Activated B cell treated with CpG ODN at 0.5 μM for 24 hours (primary cell): ENCODE measurements around the gene PPP1R3A. TPM values are rescaled to one million over a fixed set of nuclear protein-coding genes. Genes with fewer than 3 reads are reported as not detected.

Experiments used
- ATAC-seq: fragments of 200-7000 bp; cut with Tn5 transposase; one replicate; pipeline ENCODE4 v1.10.0; 2021; ENCODE audit warnings: low read depth, mild to moderate bottlenecking, moderate library complexity
- CTCF ChIA-PET: fragments of 350-600 bp; sonication (Branson Sonifier 250); formaldehyde crosslinking; loops from one replicate; lab custom pipeline; 2021; ENCODE audit warnings: antibody characterized with exemption; lab: Charles Lee
- POLR2A ChIA-PET: fragments of 350-600 bp; sonication (Branson Sonifier 250); formaldehyde crosslinking; loops from one replicate; lab custom pipeline; 2021; ENCODE audit warnings: antibody characterized with exemption; lab: Charles Lee
- DNase-seq: peaks from one replicate; pipeline ENCODE4 v3.0.0; 2022
- H3K27ac Mint-ChIP-seq: one replicate; pipeline ENCODE4 v1.8.0; 2020; ENCODE audit warnings: mixed read lengths
- H3K27me3 Mint-ChIP-seq: one replicate; pipeline ENCODE4 v1.8.0; 2021; ENCODE audit warnings: mixed read lengths
- H3K36me3 Mint-ChIP-seq: one replicate; pipeline ENCODE4 v1.8.0; 2021; ENCODE audit warnings: low read depth, mixed read lengths
- H3K4me1 Mint-ChIP-seq: one replicate; pipeline ENCODE4 v1.8.0; 2021; ENCODE audit warnings: mixed read lengths
- H3K4me3 Mint-ChIP-seq: one replicate; pipeline ENCODE4 v1.8.0; 2020; ENCODE audit warnings: mild to moderate bottlenecking, mixed read lengths
- H3K9me3 Mint-ChIP-seq: one replicate; pipeline ENCODE4 v1.8.0; 2020; ENCODE audit warnings: mixed read lengths
- intact Hi-C: fragments of 100-400 bp; cut with micrococcal nuclease; formaldehyde crosslinking; loops from one replicate; pipeline ENCODE4 v1.15.1; 2024
- total RNA-seq: library from RNA; stranded (reverse); gene quantifications from 2 replicates; pipeline ENCODE4 v1.2.3, GENCODE V29; 2022
- TF ChIP-seq, protein P1 (sequence below): fragments of 200-600 bp; IDR thresholded peaks from one replicate; pipeline ENCODE4 v1.8.0; 2022; ENCODE audit warnings: antibody characterized with exemption, mild to moderate bottlenecking

PPP1R3A gene
- total RNA-seq, 1 donor from 2014 or later, result not detected

DNA sequence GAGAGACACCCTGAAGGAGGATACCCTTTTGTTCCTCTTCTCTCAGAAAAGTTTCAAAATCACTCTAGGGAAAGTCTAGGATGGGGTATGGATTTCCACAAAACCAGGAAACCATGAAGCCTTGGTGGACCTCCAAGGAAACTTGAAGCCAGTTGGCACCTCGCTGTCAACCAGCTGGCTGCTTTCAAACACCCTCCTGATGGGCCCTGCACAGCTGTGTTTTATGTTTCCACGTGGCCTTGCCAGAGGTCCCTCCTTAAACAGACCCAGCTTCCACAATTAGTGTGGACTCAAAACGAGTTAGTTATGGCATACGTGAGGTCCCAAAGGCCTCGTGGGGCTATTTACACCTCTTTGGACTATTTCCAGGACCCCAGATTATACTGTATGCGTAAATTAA lies 5.9 kb downstream of the PPP1R3A start:
- Mint-ChIP-seq H3K27me3 (no peaks in the 10 kb centered on the region), H3K27ac (no peak overlapping the region), H3K36me3 (no peaks in the 10 kb centered on the region), H3K4me3 (no peak overlapping the region), H3K4me1 (no peaks in the 10 kb centered on the region), H3K9me3 (peaks cover 2% of the 10 kb centered on the region)
- ChIA-PET CTCF (no interaction called here), POLR2A (no interaction called here)
- ATAC-seq (no peak), DNase-seq (no peak)
- intact Hi-C loops, result no loop called here
- TF ChIP-seq, protein P1, sequence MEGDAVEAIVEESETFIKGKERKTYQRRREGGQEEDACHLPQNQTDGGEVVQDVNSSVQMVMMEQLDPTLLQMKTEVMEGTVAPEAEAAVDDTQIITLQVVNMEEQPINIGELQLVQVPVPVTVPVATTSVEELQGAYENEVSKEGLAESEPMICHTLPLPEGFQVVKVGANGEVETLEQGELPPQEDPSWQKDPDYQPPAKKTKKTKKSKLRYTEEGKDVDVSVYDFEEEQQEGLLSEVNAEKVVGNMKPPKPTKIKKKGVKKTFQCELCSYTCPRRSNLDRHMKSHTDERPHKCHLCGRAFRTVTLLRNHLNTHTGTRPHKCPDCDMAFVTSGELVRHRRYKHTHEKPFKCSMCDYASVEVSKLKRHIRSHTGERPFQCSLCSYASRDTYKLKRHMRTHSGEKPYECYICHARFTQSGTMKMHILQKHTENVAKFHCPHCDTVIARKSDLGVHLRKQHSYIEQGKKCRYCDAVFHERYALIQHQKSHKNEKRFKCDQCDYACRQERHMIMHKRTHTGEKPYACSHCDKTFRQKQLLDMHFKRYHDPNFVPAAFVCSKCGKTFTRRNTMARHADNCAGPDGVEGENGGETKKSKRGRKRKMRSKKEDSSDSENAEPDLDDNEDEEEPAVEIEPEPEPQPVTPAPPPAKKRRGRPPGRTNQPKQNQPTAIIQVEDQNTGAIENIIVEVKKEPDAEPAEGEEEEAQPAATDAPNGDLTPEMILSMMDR, result no peak

DNA sequence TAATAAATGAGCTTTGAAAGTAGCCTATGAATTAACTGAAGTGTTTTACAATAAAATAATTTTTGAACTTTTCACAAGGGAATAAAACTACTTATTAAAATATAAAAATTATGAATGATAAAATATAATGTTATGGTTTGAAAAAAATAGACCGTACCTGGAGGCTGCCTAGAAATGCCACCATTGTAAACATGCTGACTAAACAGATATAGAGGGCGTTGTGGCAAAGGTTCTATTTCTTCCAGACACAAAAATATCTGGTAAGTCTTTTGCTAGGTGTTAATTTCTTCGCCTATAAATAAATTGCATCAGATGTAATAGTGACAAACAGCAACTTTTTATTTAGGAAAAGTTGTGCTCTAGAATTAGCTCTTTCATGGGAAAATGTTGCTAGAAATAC lies 11.2 kb downstream of the PPP1R3A start:
- ChIA-PET CTCF (no interaction called here), POLR2A (no interaction called here)
- Mint-ChIP-seq H3K36me3 (no peaks in the 10 kb centered on the region), H3K9me3 (peaks cover 2% of the 10 kb centered on the region), H3K27ac (no peak overlapping the region), H3K4me1 (no peaks in the 10 kb centered on the region), H3K27me3 (no peaks in the 10 kb centered on the region), H3K4me3 (no peak overlapping the region)
- intact Hi-C loops, result no loop called here
- ATAC-seq (no peak), DNase-seq (no peak)
- TF ChIP-seq, protein P1, result no peak

DNA sequence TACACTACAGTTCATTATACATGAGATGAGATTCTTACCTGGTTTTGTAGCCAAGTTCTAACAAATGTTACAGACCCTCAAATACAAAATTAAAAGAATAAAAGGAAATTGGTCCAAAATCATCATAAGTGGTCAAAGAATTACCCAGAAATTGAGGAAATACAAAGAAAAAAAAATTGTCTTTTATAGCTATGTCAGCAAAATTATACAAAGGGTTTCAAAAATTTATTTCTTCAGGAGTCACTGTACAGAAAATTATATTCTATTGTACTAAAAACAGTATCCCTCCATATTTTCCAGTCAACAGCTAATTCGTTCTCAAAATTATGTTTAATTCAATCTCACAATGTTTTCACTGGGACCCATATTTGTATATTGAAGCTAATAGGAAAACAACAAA lies 14.3 kb downstream of the PPP1R3A start:
- DNase-seq (no peak), ATAC-seq (no peak)
- Mint-ChIP-seq H3K36me3 (no peaks in the 10 kb centered on the region), H3K9me3 (no peaks in the 10 kb centered on the region), H3K27ac (no peak overlapping the region), H3K4me1 (no peaks in the 10 kb centered on the region), H3K4me3 (no peak overlapping the region), H3K27me3 (no peaks in the 10 kb centered on the region)
- TF ChIP-seq, protein P1, result no peak
- intact Hi-C loops, result no loop called here
- POLR2A ChIA-PET, result no interaction called here
- CTCF ChIA-PET, result no interaction called here

DNA sequence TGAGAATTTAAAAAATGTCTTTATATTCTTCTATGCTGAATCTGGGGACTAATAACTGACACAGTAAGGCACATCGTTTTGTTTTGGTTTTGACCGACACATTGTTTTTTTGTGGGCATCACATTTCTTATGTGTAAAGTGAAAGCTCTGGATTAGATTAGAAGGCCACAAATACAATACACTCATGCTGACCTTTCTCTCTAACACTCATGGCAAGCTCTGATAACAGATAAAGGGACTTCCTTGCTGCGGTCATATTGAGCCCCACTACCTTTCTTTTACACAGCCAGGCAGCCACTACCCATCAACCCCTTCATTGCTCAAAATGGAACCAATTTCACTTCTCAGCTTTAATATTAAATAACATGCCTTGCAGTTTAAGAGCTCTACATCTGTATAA lies 26.0 kb downstream of the PPP1R3A start:
- H3K36me3 Mint-ChIP-seq, result no peaks in the 10 kb centered on the region
- intact Hi-C loops, result no loop called here
- ATAC-seq (no peak), DNase-seq (no peak)
- CTCF ChIA-PET, result no interaction called here
- H3K4me1 Mint-ChIP-seq, result no peaks in the 10 kb centered on the region
- H3K4me3 Mint-ChIP-seq, result no peak overlapping the region
- no peaks in the 10 kb centered on the region for H3K27me3 Mint-ChIP-seq
- POLR2A ChIA-PET, result no interaction called here
- no peak overlapping the region for H3K27ac Mint-ChIP-seq
- TF ChIP-seq, protein P1, result no peak
- H3K9me3 Mint-ChIP-seq, result no peaks in the 10 kb centered on the region

DNA sequence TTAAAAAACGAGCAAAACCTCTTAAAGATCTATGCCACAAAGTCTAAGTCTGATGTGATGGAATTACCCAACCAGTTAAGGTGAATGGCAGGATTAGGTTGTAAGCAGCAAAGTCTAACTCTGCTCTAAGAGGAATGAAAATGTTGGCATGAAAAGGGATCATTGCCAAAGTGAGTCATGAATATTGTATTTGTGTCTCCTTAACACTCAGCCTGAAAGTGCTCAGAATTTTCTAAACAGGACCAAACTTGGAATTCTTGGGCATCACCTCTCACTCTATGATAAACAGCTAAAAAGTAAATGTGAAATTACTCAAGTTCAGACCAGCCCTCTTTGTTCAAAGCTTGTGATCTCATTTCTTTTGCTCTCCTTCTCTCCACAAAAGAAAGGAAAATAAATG lies 27.0 kb downstream of the PPP1R3A start:
- intact Hi-C loops, result no loop called here
- ATAC-seq, result no peak
- H3K9me3 Mint-ChIP-seq, result no peaks in the 10 kb centered on the region
- ChIA-PET CTCF (no interaction called here), POLR2A (no interaction called here)
- TF ChIP-seq, protein P1, result no peak
- DNase-seq, result no peak
- no peaks in the 10 kb centered on the region for H3K36me3 Mint-ChIP-seq
- H3K27me3 Mint-ChIP-seq, result no peaks in the 10 kb centered on the region
- H3K4me1 Mint-ChIP-seq, result no peaks in the 10 kb centered on the region
- no peak overlapping the region for H3K4me3 Mint-ChIP-seq
- no peak overlapping the region for H3K27ac Mint-ChIP-seq
